CD4-positive, alpha-beta T cell treated with Interleukin-4 for 1 hour (primary cell): Measurements from ENCODE around the gene NLRP5.
"Not testable (repeated sequence)": the region's sequence is repeated elsewhere in the genome, so short reads cannot be mapped to it uniquely, and the experiment has no call there.

Experiments
- DNase-seq, 2 donors: peaks; one replicate each; pipeline ENCODE4 v3.0.0-alpha.2; 2020 to 2022

NLRP5 gene

DNA sequence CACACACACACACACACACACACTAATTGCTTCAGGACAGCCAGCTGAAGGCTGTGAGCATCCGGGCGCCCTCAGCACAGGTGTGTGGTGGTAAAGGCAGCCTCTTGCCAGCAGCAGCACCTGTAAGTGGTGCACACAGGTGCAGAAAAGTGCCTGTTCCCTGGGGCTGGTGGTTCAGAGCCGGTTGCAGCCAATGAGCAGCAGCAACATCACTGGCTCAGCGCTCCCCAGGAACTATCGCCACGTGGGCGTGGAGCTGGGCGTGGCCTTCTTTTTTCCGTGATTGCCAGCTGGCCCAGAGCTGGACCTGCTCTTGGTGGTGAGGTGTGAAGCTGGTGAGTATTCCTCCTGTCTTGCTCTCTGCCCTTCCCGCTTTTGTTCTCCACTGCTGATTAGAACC is at the start of gene NLRP5:
Gene NLRP5 (plus strand): TSS at position 289 of the 400 bp plus-strand sequence.
- no peak for DNase-seq

DNA sequence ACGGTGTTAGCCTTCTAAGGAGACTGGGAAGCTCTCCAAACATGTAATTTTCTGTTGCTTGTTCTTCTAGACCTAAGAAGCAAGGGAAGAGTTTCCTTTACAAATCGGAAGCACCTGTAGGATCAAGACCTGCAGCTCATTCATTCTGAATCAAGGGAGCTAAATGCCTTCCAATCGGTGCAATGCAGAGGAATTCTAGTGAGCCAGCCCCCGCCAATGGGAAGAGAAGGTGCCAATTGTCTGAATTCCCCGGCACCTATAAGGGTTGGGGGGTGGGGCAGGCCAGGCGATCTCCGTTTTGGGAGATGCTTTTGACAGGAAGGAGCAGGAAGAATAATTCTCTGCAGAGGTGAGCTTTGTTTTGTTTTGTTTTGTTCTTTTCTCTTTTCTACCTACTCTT is 47.4 kb upstream of the NLRP5 start:
- DNase-seq, result no peak

DNA sequence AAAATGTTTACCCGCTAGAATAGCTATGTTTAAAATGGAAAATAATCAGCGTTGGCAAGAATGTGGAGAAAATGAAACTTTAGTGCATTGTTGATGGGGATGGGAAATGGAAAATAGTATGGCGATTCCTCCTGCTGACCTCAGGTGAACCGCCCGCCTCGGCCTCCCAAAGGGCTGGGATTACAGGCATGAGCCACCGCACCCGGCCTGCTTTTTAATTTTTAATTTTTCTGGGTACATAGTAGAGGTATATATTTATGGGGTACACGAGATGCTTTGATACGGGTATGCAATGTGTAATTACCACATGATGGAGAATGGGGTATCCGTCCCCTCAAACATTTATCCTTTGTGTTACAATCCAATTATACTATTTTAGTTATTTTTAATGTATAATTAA is 46.3 kb upstream of the NLRP5 start:
- DNase-seq, result no peak

DNA sequence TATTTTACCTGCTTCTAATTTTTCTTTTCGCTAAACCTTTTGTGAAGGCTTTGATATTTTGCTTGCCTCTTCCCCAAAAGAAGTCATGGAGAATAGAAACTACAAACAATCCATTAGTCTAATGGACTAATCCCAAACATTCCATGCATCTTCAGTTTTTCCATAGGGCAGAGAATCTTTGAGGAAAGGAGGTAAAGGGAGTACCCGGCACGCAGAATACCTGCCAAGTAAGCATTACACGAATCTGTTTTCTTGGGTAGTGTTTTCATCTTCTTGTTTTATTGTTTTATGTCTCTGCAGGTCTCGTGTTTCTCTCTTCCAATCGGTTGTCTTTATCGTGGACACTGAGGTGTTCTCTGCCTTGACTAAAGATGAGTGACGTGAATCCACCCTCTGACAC is 39.0 kb upstream of the NLRP5 start, which contains the start of gene NLRP8:
Gene NLRP8 (plus strand): TSS at position 301 of the 400 bp plus-strand sequence.
- DNase-seq, result no peak

DNA sequence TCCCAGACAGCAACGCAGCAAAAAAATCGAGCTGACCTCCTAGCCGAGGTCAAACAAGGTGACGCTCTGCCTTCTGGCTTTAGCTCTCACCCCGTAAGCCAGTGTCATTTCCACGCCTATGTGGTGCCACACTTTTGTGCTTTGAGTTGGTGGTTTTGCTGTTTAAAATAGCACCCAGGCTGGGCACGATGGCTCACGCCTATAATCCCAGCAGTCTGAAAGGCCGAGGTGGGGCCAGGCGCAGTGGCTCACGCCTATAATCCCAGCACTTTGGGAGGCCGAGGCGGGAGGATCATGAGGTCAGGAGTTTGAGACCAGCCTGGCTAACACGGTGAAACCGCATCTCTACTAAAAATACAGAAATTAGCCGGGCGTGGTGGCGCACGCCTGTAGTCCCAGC is 36.0 kb upstream of the NLRP5 start:
- DNase-seq, result not testable (repeated sequence)

DNA sequence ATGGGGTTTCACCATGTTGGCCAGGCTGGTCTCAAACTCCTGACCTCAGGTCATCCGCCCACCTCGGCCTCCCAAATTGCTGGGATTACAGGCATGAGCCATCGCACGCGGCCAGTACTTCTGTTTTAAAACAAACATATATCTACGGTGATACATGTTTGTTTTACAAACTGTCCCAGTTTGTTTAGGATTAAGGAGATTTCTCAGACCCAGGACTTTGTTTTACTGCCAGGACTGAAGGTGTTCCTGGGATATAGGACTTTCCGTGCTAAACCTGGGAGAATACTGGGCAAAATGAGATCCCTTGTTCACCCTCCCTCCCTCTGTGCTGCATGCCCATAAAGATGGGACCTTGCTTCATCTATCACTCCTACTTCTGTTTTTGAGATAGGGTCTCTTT is 30.1 kb upstream of the NLRP5 start:
- no peak for DNase-seq

DNA sequence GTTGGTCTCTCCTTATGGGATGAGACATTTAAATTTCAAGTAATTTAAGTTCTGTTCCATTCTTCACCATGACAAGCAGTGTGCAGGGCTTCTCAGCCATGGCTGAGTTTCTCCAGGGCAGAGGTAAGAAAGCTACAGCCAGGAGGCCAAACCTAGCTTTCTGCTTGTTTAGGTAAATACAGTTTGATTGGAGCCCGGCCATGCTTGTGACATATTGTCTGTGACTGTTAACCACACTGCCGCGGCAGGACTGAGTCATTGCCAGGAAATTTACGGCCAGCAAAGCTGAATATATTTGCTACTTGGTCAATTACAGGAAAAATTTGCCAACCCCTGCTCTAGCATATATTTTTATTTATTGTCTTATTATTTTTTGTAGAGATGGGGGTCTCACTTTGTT is 28.2 kb upstream of the NLRP5 start:
- no peak for DNase-seq

DNA sequence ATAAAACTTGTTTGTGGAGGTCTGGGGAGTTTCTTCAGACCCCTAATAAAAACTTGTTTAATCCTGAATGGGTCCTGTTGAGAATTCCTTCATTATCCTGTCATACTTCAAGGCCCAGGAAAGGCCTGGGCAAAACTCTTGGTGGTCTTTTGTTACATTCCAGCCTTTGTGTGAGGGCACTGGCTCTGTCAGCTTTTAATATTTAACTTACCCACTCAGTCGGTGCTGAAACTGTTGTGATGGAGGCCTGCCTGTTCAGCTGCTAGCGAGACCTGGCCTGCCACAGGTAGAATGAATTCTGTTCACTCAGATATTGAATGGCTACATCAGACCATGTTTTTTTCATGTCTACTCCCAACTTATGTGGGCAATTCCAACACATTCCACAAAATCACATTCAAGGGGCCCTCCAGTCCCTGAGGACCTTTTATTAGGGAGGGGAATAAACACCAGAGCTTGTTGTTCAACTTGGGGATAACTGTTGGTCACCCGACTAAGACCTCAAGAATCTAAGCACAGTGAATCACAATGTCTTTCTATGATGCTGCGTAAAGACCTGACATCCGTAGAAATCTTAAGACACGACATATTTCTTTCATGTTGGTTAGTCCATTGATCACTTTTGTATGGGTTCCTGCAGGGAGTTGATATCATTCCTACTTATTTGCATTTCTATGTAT is 26.4 kb upstream of the NLRP5 start:
- DNase-seq, result no peak

DNA sequence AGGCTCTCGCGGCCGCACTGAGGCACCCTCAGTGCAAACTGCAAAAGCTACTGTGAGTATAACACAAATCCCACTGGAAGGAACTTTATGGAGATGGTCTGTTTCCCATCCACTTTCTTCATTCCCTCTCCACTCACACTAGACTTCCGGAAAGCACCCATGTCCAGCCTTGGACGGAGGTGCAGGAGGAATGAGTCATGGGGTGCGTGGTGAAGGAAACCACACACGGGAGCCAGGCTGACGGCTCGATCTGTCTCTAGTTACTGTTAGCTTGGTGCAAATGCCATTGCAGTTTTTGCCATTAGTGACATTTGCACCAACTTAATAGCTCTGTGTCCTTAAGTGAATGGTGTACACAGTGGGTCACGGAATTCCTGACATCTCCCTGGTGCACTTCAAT is 24.4 kb upstream of the NLRP5 start:
- no peak for DNase-seq

DNA sequence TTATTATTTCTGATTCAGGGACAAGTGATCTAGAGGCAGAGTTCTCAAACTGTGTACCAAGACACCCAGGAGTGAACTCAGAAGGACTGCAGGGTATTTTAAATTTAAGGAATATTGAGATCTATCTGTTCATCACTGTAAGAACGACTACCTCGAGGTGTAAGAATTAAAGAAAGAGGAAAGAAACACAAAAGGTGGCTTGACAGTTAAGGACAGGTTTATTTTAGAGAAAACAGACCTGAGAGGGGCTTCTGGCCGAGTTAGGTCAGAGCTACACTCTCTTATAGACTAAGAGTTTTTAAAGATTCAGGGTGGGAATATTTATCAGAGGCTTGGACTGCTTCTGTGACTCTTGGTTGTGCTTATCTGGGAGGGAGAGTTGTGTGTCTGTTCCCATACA is 12.6 kb upstream of the NLRP5 start:
- no peak for DNase-seq

DNA sequence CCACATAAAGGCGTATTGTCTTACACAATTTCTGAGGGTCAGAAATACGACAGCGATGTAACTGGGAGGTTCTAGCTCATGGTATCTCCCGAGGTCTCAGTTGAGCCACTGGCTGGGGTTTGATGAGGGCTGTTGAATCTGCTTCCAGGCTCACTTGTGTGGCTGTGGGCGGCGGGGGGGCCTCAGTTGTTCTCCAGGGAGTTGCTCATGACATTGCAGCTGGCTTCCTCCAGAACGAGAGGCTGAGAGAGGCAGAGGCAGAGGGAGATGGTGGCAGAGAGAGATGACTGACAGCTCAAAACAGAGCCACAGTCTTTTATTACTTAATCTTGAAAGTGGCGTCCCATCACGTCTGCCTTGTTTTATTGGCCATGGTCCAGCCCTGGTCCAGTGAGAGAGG is 6.2 kb upstream of the NLRP5 start:
- no peak for DNase-seq

DNA sequence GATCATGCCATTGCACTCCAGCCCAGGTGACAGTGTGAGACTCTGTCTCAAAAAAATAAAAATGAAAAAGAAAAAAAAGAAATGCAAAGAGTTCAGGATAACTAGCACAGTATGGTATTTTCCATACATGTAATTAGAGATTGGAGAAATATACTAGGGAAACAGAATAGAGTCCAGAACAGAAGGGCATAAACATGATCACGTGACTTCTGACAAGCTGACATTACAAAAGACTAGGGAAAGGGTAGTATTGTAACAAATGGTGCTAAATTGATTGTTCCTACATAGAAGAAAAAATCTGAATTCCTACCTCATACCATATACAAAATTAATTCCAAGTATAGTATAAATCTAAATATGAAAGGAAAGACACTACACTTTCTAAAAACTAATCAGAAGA is 1.3 kb upstream of the NLRP5 start:
- no peak for DNase-seq

DNA sequence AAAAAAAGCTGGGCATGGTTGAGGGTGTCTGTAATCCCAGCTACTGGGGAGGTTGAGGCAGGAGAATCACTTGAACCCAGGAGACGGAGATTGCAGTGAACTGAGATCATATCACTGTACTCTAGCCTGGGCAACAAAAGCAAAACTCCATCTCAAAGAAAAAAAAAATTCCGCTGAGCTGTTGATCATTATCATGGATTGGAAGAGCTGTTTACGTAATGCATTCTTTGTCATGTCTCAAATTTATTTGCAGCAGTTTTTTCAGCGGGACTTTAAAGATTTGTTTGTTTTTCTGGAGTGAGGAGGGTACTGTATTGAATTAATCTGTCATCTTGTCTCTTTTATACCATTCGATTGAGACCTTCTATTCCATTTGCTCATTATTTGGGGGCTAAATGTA is 4.3 kb downstream of the NLRP5 start:
- DNase-seq, result no peak

DNA sequence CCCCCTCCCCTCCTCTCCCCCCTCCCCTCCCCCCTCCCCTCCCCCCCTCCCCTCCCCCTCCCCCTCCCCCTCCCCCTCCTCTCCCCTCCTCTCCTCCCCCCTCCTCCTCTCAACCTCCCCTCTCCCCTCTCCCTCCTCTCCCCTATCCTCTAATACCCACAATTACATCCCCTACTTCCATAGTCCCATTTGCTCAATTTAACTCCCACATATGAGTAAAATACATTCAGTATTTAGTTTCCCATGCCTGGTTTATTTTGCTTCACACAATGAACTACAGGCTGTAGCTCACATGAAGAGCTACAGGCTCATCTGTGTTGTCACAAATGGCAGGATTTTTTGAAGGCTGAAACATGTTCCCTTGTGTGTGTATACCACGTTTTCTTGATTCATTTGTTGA is 6.9 kb downstream of the NLRP5 start:
- DNase-seq, result no peak

DNA sequence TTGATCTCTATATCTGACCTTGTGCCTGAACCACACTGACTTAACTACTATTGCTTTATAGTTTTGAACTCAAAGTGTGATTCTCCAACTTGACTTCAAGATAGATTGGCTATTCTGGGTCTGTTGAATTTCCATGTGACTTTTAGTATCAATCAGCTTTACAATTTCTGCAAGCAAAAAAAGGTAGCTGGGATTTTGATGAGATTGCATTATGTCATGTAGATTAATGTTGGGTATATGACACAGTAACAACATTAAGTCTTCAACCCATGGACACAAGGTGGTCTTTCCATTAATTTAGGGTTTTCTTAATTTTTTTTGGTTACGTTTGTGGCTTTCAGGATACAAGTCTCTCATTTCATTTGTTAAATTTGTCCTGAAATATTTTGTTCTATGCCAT is 28.2 kb downstream of the NLRP5 start:
- DNase-seq, result no peak

DNA sequence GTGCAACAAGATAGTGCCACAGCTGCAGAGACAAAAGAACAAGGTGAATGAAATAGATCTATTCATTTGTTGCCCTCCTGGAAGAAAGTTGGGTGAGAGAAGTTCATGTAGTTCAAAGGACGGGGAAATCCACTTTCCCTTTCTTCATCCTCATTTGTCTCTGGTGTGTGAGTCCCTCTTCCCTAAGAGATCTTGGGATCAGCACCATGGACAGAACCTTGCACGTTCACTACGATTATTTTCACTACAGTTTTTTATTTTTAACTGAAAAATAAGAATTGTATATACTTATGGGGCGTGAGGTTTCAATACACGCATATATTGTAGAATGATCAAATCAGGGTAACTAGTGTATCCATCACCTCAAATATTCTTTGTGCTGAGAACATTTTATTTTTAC is 29.2 kb downstream of the NLRP5 start:
- DNase-seq, result no peak

DNA sequence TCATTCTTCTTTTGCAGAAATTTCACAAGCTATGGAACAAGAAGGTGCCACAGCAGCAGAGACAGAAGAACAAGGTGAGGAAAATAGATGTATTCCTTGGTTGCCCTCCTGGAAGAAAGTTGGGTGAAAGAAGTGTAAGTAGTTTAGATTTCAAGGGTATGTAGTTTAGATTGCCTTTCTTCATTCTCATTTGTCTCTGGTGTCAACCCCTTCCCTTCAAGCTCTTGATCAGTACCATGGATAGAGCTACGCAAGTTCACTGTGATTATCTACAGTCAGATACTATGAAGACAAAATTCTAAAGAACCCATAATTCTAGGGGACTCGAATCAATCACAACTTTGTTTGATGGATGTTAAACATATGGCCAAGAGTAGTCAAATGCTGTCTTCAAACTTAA is 32.8 kb downstream of the NLRP5 start:
- not testable (repeated sequence) for DNase-seq

DNA sequence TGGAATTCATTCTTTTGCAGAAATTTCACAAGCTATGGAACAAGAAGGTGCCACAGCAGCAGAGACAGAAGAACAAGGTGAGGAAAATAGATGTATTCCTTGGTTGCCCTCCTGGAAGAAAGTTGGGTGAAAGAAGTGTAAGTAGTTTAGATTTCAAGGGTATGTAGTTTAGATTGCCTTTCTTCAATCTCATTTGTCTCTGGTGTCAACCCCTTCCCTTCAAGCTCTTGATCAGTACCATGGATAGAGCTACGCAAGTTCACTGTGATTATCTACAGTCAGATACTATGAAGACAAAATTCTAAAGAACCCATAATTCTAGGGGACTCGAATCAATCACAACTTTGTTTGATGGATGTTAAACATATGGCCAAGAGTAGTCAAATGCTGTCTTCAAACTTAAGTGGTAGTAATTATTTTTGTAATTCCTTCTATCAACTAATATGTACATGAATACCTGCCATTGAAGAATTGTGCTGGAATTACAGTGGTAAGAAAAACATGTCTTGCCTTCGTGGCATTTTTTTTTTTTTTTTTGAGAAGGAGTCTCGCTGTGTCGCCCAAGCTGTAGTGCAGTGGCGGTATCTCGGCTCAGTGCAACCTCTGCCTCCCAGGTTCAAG is 33.9 kb downstream of the NLRP5 start:
- DNase-seq, result not testable (repeated sequence)

DNA sequence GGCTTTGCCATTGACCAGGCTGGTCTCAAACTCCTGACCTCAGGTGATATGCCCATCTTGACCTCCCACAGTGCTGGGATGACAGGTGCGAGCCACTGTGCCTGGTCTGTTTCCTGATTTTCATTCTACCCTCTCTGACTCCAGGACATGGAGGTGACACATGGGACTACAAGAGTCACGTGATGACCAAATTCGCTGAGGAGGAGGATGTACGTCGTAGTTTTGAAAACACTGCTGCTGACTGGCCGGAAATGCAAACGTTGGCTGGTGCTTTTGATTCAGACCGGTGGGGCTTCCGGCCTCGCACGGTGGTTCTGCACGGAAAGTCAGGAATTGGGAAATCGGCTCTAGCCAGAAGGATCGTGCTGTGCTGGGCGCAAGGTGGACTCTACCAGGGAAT is 40.2 kb downstream of the NLRP5 start:
- no peak for DNase-seq

DNA sequence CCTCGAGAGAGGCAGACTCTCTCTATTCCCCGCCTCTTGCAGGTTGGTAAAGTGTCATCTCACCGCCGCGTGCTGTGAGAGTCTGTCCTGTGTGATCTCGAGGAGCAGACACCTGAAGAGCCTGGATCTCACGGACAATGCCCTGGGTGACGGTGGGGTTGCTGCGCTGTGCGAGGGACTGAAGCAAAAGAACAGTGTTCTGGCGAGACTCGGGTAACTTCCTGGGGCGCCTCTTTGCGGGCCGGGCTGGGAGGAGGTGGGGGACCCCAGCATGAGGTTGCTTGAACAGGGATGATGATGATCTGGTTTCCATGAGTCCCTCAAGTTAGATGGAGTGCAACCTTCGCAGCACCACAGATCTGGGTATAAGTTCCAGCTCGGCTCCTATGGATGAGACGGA is 67.0 kb downstream of the NLRP5 start:
- DNase-seq, result no peak

DNA sequence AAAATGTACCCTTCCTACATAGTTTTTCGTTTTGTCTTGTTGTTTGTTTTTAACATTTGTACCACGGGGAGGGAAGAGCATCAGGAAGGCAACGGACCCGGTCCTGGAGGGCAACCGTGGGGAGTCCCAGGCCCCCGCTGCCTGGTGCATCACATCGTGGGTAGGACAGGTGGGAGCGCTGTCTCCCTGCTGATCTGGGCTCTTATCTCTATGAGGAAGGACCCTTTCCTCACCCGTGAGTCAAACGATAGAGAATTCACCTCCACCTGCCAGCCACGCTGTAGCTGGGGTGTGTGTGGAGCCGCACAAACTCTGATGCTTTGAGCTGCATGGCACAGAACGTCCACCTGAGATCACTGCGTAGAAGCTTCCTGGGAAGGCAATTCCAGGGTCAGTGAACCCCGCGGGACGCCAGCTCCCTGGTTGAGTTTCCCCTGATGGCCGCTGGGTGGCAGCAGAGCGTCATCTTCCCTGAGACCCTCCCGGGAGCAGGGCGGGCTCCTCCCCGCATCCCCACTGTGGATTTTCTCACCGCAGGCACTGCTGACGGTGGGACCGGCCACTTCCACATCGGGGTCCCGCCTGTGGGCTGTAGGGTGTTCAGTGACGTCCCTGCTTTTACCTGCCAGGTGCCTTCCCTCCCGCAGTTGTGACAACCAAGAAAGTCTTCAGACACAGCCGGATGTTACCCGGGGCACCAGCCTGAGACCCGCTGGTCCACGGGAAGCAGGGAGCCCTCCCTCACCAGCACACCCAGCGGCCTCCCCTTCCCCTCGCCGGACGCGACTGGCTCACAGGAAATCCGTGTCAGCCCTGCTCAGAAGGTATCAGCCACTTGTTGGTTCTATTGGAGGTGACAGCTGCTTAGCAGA is 79.8 kb downstream of the NLRP5 start:
- peak; percentile 51 to 62 for DNase-seq

DNA sequence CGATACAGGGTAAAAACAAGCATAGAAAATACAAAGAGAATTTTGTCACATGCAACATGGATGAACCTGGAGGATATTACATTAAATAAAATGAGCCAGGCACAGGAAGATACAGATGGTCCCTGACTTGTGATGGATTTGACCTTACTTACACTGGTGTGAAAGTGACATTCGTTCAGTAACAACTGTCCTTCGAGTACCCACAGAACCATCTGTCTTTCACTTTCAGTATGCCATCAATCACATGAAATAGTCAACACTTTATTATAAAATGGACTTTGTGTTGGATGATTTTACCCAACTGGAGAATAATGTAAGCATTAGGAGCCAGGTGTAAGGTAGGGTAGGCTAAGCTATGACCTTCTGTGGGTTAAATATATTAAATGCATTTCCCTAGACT is 83.1 kb downstream of the NLRP5 start:
- no peak for DNase-seq

DNA sequence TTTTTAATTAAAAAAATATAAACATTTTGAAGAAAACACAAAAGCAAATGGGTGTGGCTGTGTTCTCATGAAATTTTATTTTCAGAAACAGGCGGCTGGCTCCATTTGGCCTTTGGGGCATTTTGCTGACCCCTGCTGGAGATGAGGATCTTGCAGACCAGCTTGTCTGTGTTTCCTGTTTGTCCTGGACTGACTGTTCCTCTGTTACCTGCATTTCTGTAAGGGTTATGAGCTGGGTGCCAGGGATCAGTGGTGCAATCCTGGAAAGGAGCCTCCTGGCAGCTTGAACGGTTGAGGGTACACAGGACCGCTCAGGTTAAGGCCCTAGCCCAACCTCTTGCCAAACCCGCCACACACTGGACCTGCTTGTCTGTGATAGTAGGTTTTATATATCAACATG is 84.6 kb downstream of the NLRP5 start:
- DNase-seq, result no peak

DNA sequence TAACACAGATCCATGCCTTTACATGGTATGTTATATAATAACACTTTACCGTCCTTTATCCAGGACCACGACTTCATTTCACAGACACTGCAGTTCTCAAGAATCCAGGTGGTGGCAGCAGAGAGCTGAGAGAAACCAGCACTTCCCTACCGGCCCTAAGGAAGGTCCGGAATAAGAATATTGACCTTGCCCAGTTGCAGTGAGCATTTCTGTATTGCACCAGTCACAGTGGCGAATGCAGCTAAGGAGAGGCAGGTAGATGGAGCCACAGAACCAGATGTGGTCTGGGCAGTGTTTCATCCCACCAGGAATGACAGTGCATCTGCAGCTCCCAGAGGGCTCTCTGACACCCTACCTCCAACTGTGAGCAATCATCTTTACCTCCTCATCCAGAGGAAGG is 89.9 kb downstream of the NLRP5 start:
- peak; percentile 44 to 45 for DNase-seq
